Nephron progenitor cell (in vitro differentiated cells): Measurements from ENCODE around the gene TRIM63.
A peak's percentile ranks its signal among the peaks of the same experiment; 100 is the strongest.

Source experiments
- DNase-seq: peaks from one replicate; pipeline ENCODE4 v3.0.0; 2021
- H3K27ac Mint-ChIP-seq: 2 replicates; pipeline ENCODE4 v1.8.0; 2021; ENCODE audit warnings: mild to moderate bottlenecking, moderate library complexity, mixed read lengths
- H3K27me3 Mint-ChIP-seq: 2 replicates; pipeline ENCODE4 v1.8.0; 2021; ENCODE audit warnings: mild to moderate bottlenecking, low read depth, mixed read lengths; ENCODE audit not compliant: poor library complexity
- H3K36me3 Mint-ChIP-seq: 2 replicates; pipeline ENCODE4 v1.8.0; 2021; ENCODE audit warnings: low read depth, mixed read lengths
- H3K4me1 Mint-ChIP-seq: 2 replicates; pipeline ENCODE4 v1.8.0; 2021; ENCODE audit warnings: mixed read lengths
- H3K4me3 Mint-ChIP-seq: 2 replicates; pipeline ENCODE4 v1.8.0; 2021; ENCODE audit warnings: mild to moderate bottlenecking, moderate library complexity, mixed read lengths
- H3K9me3 Mint-ChIP-seq: 2 replicates; pipeline ENCODE4 v1.8.0; 2021; ENCODE audit warnings: mild to moderate bottlenecking, moderate library complexity, mixed read lengths
- CTCF ChIP-seq: fragments of 200-600 bp; sonication (generic); IDR thresholded peaks from 2 replicates; pipeline ENCODE4 v1.5.0; 2021; ENCODE audit warnings: antibody characterized with exemption

TRIM63 gene

GRCh38 chr1:26025517-26025916 lies 41.9 kb downstream of the TRIM63 start:
- no peak overlapping the region for H3K27ac Mint-ChIP-seq
- peaks cover 46% of the 10 kb centered on the region for H3K4me1 Mint-ChIP-seq
- no peak overlapping the region for H3K4me3 Mint-ChIP-seq
- no peak for DNase-seq
- H3K36me3 Mint-ChIP-seq = no peaks in the 10 kb centered on the region
- no peaks in the 10 kb centered on the region for H3K9me3 Mint-ChIP-seq
- no peak for TF ChIP-seq CTCF
- H3K27me3 Mint-ChIP-seq = peaks cover 3% of the 10 kb centered on the region

GRCh38 chr1:26025060-26025459 lies 42.4 kb downstream of the TRIM63 start:
- Mint-ChIP-seq H3K27me3 (peaks cover 3% of the 10 kb centered on the region), H3K4me1 (peaks cover 50% of the 10 kb centered on the region), H3K9me3 (no peaks in the 10 kb centered on the region), H3K27ac (no peak overlapping the region), H3K4me3 (no peak overlapping the region), H3K36me3 (no peaks in the 10 kb centered on the region)
- no peak for DNase-seq
- no peak for TF ChIP-seq CTCF

GRCh38 chr1:26023826-26024225 lies 43.6 kb downstream of the TRIM63 start:
- no peaks in the 10 kb centered on the region for H3K36me3 Mint-ChIP-seq
- H3K9me3 Mint-ChIP-seq = no peaks in the 10 kb centered on the region

GRCh38 chr1:26023009-26023408 lies 44.4 kb downstream of the TRIM63 start:
- Mint-ChIP-seq H3K27me3 (peaks cover 7% of the 10 kb centered on the region), H3K27ac (no peak overlapping the region), H3K9me3 (no peaks in the 10 kb centered on the region), H3K36me3 (no peaks in the 10 kb centered on the region), H3K4me1 (peaks cover 68% of the 10 kb centered on the region), H3K4me3 (no peak overlapping the region)
- no peak for TF ChIP-seq CTCF
- DNase-seq = no peak

More at GRCh38 chr1:26023826-26024225, 43.6 kb downstream of the TRIM63 start:
- no peak for DNase-seq
- peaks cover 3% of the 10 kb centered on the region for H3K27me3 Mint-ChIP-seq
- no peak overlapping the region for H3K4me3 Mint-ChIP-seq
- no peak overlapping the region for H3K27ac Mint-ChIP-seq
- TF ChIP-seq CTCF = no peak
- H3K4me1 Mint-ChIP-seq = peaks cover 62% of the 10 kb centered on the region

- no peaks in the 10 kb centered on the region for H3K9me3 Mint-ChIP-seq
- DNase-seq = no peak
- H3K27ac Mint-ChIP-seq = no peak overlapping the region
- H3K36me3 Mint-ChIP-seq = no peaks in the 10 kb centered on the region
- H3K27me3 Mint-ChIP-seq = peaks cover 7% of the 10 kb centered on the region
- peaks cover 65% of the 10 kb centered on the region for H3K4me1 Mint-ChIP-seq
- no peak overlapping the region for H3K4me3 Mint-ChIP-seq
- TF ChIP-seq CTCF = no peak
Measured at GRCh38 chr1:26022404-26022779, 45.0 kb downstream of the TRIM63 start.

GRCh38 chr1:26021647-26022403 lies 45.6 kb downstream of the TRIM63 start, which contains the start of gene EXTL1:
TSS of gene EXTL1 (plus strand) at chr1:26021775. CDS start at chr1:26022647, 872 bp downstream.
- Mint-ChIP-seq H3K9me3 (no peaks in the 10 kb centered on the region), H3K27ac (no peak within 1 kb of the TSS), H3K36me3 (no peaks in the 10 kb centered on the region), H3K27me3 (peaks cover 7% of the 10 kb centered on the region), H3K4me3 (peak within 1 kb of the TSS; percentile 83), H3K4me1 (peaks cover 65% of the 10 kb centered on the region)
- TF ChIP-seq CTCF = no peak
- DNase-seq = peak; percentile 69
